ENCODE data around the gene APBA1. TPM values are rescaled to one million over a fixed set of nuclear protein-coding genes. Genes with fewer than 3 reads are reported as not detected.

Gene APBA1
- total RNA-seq, 1 experiment from 2014 or later, result 0.05 TPM

DNA sequence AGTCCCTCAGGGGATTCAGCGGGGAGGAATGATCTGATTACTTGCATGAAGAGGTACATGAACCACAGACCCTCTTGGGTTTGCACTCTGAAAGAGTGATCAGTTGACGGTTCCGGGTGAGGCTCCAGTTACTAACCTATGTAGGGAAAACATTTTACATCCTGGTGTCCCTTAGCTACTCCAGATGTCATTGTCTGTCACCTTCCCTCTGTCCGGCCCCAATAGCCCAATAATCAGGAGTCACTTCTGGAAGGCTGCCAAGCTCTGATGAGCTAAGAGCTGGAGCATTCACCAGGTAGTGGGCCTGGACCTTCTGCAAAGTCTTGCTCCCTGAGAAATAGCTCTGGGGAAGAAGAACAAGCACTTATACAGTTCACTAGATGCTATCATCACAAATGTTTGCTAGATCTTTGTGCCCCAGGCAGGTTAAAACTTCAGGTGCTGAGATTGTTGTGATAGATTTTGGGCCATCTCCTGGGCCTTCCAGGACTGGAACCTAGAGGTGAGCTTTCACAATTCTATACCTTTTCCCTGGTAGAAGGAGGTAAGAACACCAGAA, 282.7 kb downstream of the APBA1 start:
- TF ChIP-seq POLR2AphosphoS5 (IDR thresholded peaks at IDR 0.05; ENCODE audit: low read depth, low read length), result no peak
- no peak for TF ChIP-seq REST (IDR thresholded peaks at IDR 0.05; ENCODE audit: insufficient read depth in 1 of 2, low read depth in 2 of 2, low read length in 1 of 2)
- TF ChIP-seq SIN3A (IDR thresholded peaks at IDR 0.05; ENCODE audit: borderline replicate concordance, insufficient read depth, low read depth, low read length), result no peak
- TF ChIP-seq, protein P1, sequence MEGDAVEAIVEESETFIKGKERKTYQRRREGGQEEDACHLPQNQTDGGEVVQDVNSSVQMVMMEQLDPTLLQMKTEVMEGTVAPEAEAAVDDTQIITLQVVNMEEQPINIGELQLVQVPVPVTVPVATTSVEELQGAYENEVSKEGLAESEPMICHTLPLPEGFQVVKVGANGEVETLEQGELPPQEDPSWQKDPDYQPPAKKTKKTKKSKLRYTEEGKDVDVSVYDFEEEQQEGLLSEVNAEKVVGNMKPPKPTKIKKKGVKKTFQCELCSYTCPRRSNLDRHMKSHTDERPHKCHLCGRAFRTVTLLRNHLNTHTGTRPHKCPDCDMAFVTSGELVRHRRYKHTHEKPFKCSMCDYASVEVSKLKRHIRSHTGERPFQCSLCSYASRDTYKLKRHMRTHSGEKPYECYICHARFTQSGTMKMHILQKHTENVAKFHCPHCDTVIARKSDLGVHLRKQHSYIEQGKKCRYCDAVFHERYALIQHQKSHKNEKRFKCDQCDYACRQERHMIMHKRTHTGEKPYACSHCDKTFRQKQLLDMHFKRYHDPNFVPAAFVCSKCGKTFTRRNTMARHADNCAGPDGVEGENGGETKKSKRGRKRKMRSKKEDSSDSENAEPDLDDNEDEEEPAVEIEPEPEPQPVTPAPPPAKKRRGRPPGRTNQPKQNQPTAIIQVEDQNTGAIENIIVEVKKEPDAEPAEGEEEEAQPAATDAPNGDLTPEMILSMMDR (IDR thresholded peaks at IDR 0.05), result no peak
- TF ChIP-seq TCF7L2 (IDR thresholded peaks at IDR 0.05; ENCODE audit: low read depth, low read length), result no peak
- in situ Hi-C loops (cut with HindIII; ENCODE audit: low pct_unique_long_range_greater_than_20kb, low sequenced_read_pairs), result no loop called here
- DNase-seq (ENCODE audit: low read depth, low spot score), result no peak
- Histone ChIP-seq H3K4me3 (ENCODE audit: low read depth in 2 of 2, low read length in 2 of 2) (no peak overlapping the region), H3K9me3 (ENCODE audit: control insufficient read depth, insufficient read depth, low read depth, low read length) (no peaks in the 10 kb centered on the region), H3K36me3 (ENCODE audit: control insufficient read depth, insufficient read depth, low read length) (no peaks in the 10 kb centered on the region), H3K27ac (ENCODE audit: low read length) (no peak overlapping the region), H3K27me3 (ENCODE audit: control insufficient read depth, insufficient read depth, low read length) (no peaks in the 10 kb centered on the region), H3K4me1 (ENCODE audit: control insufficient read depth, insufficient read depth, low read length) (no peaks in the 10 kb centered on the region)
- POLR2A ChIA-PET, result no interaction called here
- intact Hi-C loops (cut with micrococcal nuclease; ENCODE audit: unreplicated experiment), result no loop called here
- BruUV-seq (replicated peaks), result no TSS peak
- CTCF ChIA-PET, result no interaction called here
- ATAC-seq, result no peak

DNA sequence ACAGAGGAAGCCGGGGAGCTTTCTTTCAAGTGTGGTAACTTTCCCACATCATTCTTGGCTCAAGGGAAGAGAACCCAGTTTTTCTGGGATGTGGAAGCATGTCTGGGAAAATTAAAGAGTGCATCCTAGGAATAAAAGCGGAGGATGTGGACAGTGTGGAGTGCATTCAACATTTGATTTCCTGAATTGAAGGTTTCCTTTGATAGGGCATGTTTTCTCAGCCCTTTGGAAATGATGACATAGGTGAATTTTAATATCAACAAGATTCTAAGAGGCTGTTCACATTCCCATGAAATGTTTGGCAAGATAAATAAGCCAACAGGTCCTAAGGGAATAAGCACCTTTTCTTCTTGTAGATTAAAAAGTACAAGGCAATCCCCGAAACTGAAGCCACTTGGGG, 283.6 kb downstream of the APBA1 start:
- TF ChIP-seq SIN3A (IDR thresholded peaks at IDR 0.05; ENCODE audit: borderline replicate concordance, insufficient read depth, low read depth, low read length) (no peak), POLR2AphosphoS5 (IDR thresholded peaks at IDR 0.05; ENCODE audit: low read depth, low read length) (no peak), REST (IDR thresholded peaks at IDR 0.05; ENCODE audit: insufficient read depth in 1 of 2, low read depth in 2 of 2, low read length in 1 of 2) (no peak), TCF7L2 (IDR thresholded peaks at IDR 0.05; ENCODE audit: low read depth, low read length) (no peak)
- TF ChIP-seq, protein P1 (IDR thresholded peaks at IDR 0.05), result no peak
- intact Hi-C loops (cut with micrococcal nuclease; ENCODE audit: unreplicated experiment) (no loop called here), in situ Hi-C loops (cut with HindIII; ENCODE audit: low pct_unique_long_range_greater_than_20kb, low sequenced_read_pairs) (no loop called here)
- H3K27me3 ChIP-seq (ENCODE audit: control insufficient read depth, insufficient read depth, low read length), result no peaks in the 10 kb centered on the region
- H3K27ac ChIP-seq (ENCODE audit: low read length), result no peak overlapping the region
- H3K36me3 ChIP-seq (ENCODE audit: control insufficient read depth, insufficient read depth, low read length), result no peaks in the 10 kb centered on the region
- POLR2A ChIA-PET, result no interaction called here
- H3K9me3 ChIP-seq (ENCODE audit: control insufficient read depth, insufficient read depth, low read depth, low read length), result no peaks in the 10 kb centered on the region
- H3K4me1 ChIP-seq (ENCODE audit: control insufficient read depth, insufficient read depth, low read length), result no peaks in the 10 kb centered on the region
- CTCF ChIA-PET, result no interaction called here
- BruUV-seq (replicated peaks), result no TSS peak
- DNase-seq (ENCODE audit: low read depth, low spot score), result no peak
- no peak overlapping the region for H3K4me3 ChIP-seq (ENCODE audit: low read depth in 2 of 2, low read length in 2 of 2)
- ATAC-seq, result no peak
